ENCODE measurements around the gene AZI2. TPM values are rescaled to one million over a fixed set of nuclear protein-coding genes. Genes with fewer than 3 reads are reported as not detected.

AZI2 gene, protein sequence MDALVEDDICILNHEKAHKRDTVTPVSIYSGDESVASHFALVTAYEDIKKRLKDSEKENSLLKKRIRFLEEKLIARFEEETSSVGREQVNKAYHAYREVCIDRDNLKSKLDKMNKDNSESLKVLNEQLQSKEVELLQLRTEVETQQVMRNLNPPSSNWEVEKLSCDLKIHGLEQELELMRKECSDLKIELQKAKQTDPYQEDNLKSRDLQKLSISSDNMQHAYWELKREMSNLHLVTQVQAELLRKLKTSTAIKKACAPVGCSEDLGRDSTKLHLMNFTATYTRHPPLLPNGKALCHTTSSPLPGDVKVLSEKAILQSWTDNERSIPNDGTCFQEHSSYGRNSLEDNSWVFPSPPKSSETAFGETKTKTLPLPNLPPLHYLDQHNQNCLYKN
- 29.2 TPM for total RNA-seq

- Histone ChIP-seq H3K27me3 (ENCODE audit: insufficient read depth, low read length) (no peaks in the 10 kb centered on the region), H3K9me3 (ENCODE audit: low read depth, low read length) (peaks cover 14% of the 10 kb centered on the region), H3K4me1 (ENCODE audit: insufficient read depth, low read length) (peaks cover 29% of the 10 kb centered on the region), H3K4me3 (ENCODE audit: low read length) (peak within 1 kb of the TSS; percentile 85)
Measured at GRCh38 chr3:28348629-28349468, at the start of gene AZI2, which contains the start of gene ZCWPW2. Gene AZI2, minus strand, starts transcription at chr3:28348824. Its CDS starts 8,207 bp downstream, at chr3:28340617. Gene ZCWPW2, plus strand, starts transcription at chr3:28348721. Its CDS starts 64,348 bp downstream, at chr3:28413069.

DNA sequence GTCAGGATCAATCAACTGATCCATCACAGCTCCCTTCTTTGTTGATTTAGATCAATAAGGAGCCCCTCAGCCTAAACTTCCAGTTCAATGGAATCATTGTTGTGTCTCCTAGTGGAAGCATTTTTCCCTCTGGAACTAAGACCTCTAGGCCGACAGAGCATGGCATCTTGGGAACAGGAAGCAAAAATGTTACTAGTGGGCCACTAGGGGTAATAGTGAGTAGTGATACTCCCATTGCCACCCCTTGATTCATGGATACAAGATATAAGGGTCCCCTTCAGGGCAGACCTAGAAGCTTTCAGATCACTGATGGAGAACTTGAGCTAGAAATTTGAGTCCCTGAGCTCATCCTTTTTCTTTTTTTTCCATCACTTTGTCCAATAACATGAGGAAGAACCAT, 40.4 kb upstream of the AZI2 start:
- no peak overlapping the region for H3K4me3 ChIP-seq (ENCODE audit: low read length)
- H3K27me3 ChIP-seq (ENCODE audit: insufficient read depth, low read length): no peaks in the 10 kb centered on the region
- H3K9me3 ChIP-seq (ENCODE audit: low read depth, low read length): peaks cover 13% of the 10 kb centered on the region
- no peaks in the 10 kb centered on the region for H3K4me1 ChIP-seq (ENCODE audit: insufficient read depth, low read length)

DNA sequence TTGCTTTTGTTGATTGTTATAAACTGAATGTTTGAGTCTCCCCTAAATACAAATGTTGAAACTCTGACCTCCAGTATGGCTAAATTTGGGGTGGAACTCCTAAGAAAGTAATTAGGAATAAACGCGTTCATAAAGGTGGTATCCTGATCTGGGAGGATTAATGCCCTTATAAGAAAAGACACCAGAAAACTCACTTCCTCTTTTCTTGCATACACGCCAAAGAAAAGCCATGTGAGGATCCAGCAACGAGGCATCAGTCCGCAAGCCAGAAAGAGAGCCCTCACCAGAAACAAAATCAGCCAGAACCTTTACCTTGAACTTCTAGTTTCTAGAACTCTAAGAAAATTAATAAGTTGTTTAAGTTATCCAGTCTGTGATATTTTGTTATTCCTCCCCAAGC, 37.4 kb upstream of the AZI2 start:
- H3K4me1 ChIP-seq (ENCODE audit: insufficient read depth, low read length): no peaks in the 10 kb centered on the region
- H3K27me3 ChIP-seq (ENCODE audit: insufficient read depth, low read length): no peaks in the 10 kb centered on the region
- H3K9me3 ChIP-seq (ENCODE audit: low read depth, low read length): no peaks in the 10 kb centered on the region
- H3K4me3 ChIP-seq (ENCODE audit: low read length): no peak overlapping the region

DNA sequence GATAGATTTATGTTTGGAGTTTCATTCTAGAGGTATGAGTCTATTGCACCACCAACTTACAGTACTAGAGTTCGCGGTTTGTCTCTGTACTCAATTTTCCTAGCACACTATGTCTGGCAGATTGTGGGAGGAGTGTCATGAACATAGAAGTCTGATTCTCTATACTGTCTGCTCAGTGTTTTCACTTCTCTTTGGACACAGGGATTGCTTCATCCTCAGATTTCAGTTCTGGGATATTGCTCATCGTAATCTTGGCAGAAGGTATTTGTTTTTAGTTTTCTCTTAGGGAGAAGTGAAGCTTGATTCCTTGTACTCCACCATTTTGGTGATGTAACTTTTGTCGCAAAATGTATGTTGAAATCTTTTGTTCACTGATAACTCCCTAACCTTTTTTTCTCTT, 27.8 kb upstream of the AZI2 start:
- H3K4me3 ChIP-seq (ENCODE audit: low read length): no peak overlapping the region
- H3K4me1 ChIP-seq (ENCODE audit: insufficient read depth, low read length): no peaks in the 10 kb centered on the region
- no peaks in the 10 kb centered on the region for H3K9me3 ChIP-seq (ENCODE audit: low read depth, low read length)
- H3K27me3 ChIP-seq (ENCODE audit: insufficient read depth, low read length): no peaks in the 10 kb centered on the region

GRCh38 chr3:28349469-28350000, 911 bp upstream of the AZI2 start:
- Histone ChIP-seq H3K4me3 (ENCODE audit: low read length) (peak overlapping the region; percentile 85), H3K4me1 (ENCODE audit: insufficient read depth, low read length) (peaks cover 29% of the 10 kb centered on the region), H3K27me3 (ENCODE audit: insufficient read depth, low read length) (no peaks in the 10 kb centered on the region), H3K9me3 (ENCODE audit: low read depth, low read length) (peaks cover 17% of the 10 kb centered on the region)

- peaks cover 29% of the 10 kb centered on the region for H3K4me1 ChIP-seq (ENCODE audit: insufficient read depth, low read length)
- peak overlapping the region; percentile 85 for H3K4me3 ChIP-seq (ENCODE audit: low read length)
- H3K9me3 ChIP-seq (ENCODE audit: low read depth, low read length): peaks cover 8% of the 10 kb centered on the region
- no peaks in the 10 kb centered on the region for H3K27me3 ChIP-seq (ENCODE audit: insufficient read depth, low read length)
Measured at GRCh38 chr3:28348265-28348628, 377 bp downstream of the AZI2 start.

DNA sequence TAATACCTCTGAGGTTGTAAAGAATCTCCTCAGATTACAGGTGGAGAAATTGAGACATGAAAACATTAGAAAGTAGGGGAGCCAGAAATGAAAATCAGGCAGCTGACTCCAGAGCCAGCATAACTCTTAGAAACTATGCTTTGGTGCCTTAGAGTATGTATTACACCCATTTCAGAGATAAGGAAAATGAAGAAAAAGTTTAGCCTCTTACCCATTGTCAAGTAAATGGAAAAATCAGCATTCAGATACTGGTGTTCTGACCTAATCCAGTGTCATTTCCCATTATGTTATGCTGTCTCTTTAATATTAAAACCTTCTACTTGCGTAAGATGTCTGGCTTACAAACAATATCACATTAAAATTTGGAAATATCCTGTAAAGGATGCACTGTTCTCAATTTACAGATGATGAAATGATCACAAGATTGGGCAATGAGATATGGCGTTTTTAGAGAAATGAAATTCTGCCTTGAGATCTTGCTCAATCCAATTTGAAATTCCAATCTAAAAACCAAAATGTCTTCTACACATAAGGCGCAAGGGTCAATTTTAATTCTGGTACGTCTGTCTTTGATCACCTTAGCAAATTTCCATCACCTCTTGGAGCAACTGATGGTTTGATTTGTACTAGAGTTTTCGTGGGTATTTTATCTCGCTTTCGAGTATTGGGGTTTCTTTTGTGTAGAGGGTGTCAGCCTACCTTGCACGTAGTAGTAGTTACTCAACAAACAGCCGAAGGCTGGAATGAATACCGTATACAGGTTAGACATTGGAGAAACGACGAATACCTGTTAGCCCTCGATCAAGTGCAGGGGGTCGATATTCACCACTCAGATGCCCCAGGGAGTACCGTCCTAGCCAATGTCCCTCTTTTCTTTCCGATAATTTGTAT, 1.0 kb downstream of the AZI2 start:
- H3K27me3 ChIP-seq (ENCODE audit: insufficient read depth, low read length): no peaks in the 10 kb centered on the region
- peaks cover 32% of the 10 kb centered on the region for H3K4me1 ChIP-seq (ENCODE audit: insufficient read depth, low read length)
- H3K9me3 ChIP-seq (ENCODE audit: low read depth, low read length): peaks cover 7% of the 10 kb centered on the region
- peak overlapping the region; percentile 85 for H3K4me3 ChIP-seq (ENCODE audit: low read length)

DNA sequence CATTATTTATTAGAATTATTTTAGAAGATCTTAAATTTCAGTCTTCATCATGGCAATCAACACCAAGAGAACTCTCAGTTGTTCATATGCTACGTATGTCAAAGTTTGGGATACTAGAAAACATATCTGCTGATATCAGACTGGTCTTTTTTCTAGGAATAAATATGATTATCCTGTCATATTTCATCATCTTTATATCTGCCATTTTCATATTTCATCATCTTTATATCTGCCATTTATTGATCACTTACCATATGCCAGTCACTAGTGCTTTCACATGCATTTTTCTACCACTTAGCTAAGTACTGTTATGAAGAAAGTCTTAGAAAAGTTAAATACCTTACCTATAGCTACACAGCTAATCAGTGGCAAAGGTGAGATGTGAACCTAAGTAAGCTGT, 2.9 kb downstream of the AZI2 start:
- Histone ChIP-seq H3K4me3 (ENCODE audit: low read length) (no peak overlapping the region), H3K4me1 (ENCODE audit: insufficient read depth, low read length) (peaks cover 40% of the 10 kb centered on the region), H3K9me3 (ENCODE audit: low read depth, low read length) (no peaks in the 10 kb centered on the region), H3K27me3 (ENCODE audit: insufficient read depth, low read length) (no peaks in the 10 kb centered on the region)

GRCh38 chr3:28343144-28343543, 5.5 kb downstream of the AZI2 start:
- Histone ChIP-seq H3K9me3 (ENCODE audit: low read depth, low read length) (no peaks in the 10 kb centered on the region), H3K27me3 (ENCODE audit: insufficient read depth, low read length) (no peaks in the 10 kb centered on the region), H3K4me3 (ENCODE audit: low read length) (no peak overlapping the region), H3K4me1 (ENCODE audit: insufficient read depth, low read length) (peaks cover 34% of the 10 kb centered on the region)

- Histone ChIP-seq H3K27me3 (ENCODE audit: insufficient read depth, low read length) (no peaks in the 10 kb centered on the region), H3K4me1 (ENCODE audit: insufficient read depth, low read length) (peaks cover 5% of the 10 kb centered on the region), H3K9me3 (ENCODE audit: low read depth, low read length) (no peaks in the 10 kb centered on the region), H3K4me3 (ENCODE audit: low read length) (no peak overlapping the region)
Measured at GRCh38 chr3:28337230-28337629, 11.4 kb downstream of the AZI2 start.

DNA sequence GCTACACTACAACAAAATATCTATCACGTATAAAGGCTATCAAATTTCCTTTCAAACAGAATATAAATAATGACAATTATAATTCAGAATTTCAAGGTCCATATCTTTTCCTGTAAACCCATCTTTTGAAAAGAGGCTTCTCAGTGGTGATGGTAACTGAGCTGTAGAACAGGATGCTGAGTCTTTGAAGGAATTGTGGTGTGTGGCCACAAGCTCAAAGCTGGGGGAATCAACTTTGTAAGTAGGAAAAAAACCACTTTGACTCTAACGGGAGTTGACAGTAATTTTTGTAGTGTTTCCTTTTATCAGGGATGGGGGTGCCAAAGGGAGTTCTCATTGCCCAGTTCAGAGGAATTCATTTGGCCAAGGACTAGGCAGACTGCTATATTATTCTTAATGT, 13.4 kb downstream of the AZI2 start:
- H3K4me1 ChIP-seq (ENCODE audit: insufficient read depth, low read length): no peaks in the 10 kb centered on the region
- H3K27me3 ChIP-seq (ENCODE audit: insufficient read depth, low read length): no peaks in the 10 kb centered on the region

GRCh38 chr3:28334552-28334951, 14.1 kb downstream of the AZI2 start:
- Histone ChIP-seq H3K4me3 (ENCODE audit: low read length) (no peak overlapping the region), H3K27me3 (ENCODE audit: insufficient read depth, low read length) (no peaks in the 10 kb centered on the region), H3K9me3 (ENCODE audit: low read depth, low read length) (no peaks in the 10 kb centered on the region), H3K4me1 (ENCODE audit: insufficient read depth, low read length) (no peaks in the 10 kb centered on the region)

More for the DNA sequence above, 13.4 kb downstream of the AZI2 start:
- Histone ChIP-seq H3K4me3 (ENCODE audit: low read length) (no peak overlapping the region), H3K9me3 (ENCODE audit: low read depth, low read length) (no peaks in the 10 kb centered on the region)

GRCh38 chr3:28328188-28329151, 20.2 kb downstream of the AZI2 start:
- Histone ChIP-seq H3K4me1 (ENCODE audit: insufficient read depth, low read length) (peaks cover 3% of the 10 kb centered on the region), H3K4me3 (ENCODE audit: low read length) (no peak overlapping the region), H3K27me3 (ENCODE audit: insufficient read depth, low read length) (no peaks in the 10 kb centered on the region), H3K9me3 (ENCODE audit: low read depth, low read length) (no peaks in the 10 kb centered on the region)
